ENCODE measurements around the gene FLNC.

DNA sequence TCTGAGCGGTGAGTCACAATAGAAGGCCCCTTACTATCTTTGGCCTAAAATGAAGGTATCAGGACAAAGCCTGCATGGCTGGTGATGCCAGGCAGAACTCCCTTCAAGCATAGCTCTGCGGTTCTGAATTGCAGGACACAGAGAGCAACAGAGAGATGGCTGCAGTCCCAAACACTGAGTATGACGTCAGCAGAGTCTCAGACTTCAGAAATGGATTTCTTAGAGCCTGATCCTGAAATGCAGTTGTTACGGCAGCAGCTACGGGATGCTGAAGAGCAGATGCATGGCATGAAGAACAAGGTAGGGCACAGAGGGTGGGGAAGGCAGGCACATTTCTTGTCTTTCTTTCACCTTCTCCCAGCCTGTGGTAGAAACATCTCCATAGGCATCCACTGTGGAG, 25.0 kb upstream of the FLNC start:
- TF ChIP-seq, protein P1, sequence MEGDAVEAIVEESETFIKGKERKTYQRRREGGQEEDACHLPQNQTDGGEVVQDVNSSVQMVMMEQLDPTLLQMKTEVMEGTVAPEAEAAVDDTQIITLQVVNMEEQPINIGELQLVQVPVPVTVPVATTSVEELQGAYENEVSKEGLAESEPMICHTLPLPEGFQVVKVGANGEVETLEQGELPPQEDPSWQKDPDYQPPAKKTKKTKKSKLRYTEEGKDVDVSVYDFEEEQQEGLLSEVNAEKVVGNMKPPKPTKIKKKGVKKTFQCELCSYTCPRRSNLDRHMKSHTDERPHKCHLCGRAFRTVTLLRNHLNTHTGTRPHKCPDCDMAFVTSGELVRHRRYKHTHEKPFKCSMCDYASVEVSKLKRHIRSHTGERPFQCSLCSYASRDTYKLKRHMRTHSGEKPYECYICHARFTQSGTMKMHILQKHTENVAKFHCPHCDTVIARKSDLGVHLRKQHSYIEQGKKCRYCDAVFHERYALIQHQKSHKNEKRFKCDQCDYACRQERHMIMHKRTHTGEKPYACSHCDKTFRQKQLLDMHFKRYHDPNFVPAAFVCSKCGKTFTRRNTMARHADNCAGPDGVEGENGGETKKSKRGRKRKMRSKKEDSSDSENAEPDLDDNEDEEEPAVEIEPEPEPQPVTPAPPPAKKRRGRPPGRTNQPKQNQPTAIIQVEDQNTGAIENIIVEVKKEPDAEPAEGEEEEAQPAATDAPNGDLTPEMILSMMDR (IDR thresholded peaks at IDR 0.05) = no peak
- TF ChIP-seq POLR2A (IDR thresholded peaks at IDR 0.05) = no peak
